ENCODE measurements around the gene LIN9. TPM values are rescaled to one million over a fixed set of nuclear protein-coding genes. Genes with fewer than 3 reads are reported as not detected.

Gene LIN9
- total RNA-seq, 4 donors from 2014 or later: 1.00 to 3.2 (median 2.3) TPM; not detected in 1

DNA sequence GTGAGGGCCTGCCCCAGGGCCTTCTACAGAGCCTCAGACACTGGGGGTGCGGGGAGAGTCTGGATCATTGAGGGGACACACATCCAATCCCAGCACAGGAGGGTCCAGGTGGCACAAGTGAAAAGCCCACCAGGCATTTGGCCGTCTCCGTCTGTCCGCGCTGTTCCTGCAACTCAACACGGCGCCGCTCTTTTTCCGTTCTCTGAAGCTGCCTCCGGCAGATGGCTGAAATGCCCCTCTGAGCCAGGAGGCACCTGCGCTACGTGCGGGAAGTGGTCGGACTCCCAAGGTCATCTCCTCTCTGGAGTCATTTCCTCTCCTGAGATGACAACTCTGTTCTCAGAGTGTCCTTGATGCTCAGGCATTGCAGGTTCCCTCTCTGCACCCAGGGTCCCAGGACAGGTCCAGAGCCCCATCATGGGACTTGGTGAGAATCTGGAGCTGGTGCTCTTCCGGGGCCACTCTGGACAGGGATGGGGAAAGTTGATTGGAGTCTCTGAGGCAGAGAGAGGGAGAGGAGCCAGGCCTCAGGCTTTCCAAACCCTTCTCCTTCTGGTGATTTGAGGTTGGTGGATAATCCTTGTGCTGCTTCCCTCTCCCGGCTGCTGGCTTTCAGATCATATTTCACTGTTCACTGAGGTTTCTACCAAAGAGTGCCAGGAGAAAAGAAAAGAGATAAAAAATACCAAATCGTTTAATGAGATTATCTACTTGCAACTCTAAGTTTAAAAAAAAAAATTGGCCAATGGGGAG, 99.5 kb downstream of the LIN9 start:
- Histone ChIP-seq H3K27me3 (no peaks in the 10 kb centered on the region), H3K4me1 (no peaks in the 10 kb centered on the region), H3K4me3 (no peak overlapping the region), H3K36me3 (no peaks in the 10 kb centered on the region), H3K9me3 (no peaks in the 10 kb centered on the region), H3K27ac (no peak overlapping the region)
- 51 to 83% methylated on average over 3 to 17 of the region's 17 CpGs for WGBS, 2 donors (ENCODE audit: low coverage in 1 of 2)
- intact Hi-C loops (cut with DNase I; ENCODE audit: low total_unique reads): no loop called here
- TF ChIP-seq, protein P1, sequence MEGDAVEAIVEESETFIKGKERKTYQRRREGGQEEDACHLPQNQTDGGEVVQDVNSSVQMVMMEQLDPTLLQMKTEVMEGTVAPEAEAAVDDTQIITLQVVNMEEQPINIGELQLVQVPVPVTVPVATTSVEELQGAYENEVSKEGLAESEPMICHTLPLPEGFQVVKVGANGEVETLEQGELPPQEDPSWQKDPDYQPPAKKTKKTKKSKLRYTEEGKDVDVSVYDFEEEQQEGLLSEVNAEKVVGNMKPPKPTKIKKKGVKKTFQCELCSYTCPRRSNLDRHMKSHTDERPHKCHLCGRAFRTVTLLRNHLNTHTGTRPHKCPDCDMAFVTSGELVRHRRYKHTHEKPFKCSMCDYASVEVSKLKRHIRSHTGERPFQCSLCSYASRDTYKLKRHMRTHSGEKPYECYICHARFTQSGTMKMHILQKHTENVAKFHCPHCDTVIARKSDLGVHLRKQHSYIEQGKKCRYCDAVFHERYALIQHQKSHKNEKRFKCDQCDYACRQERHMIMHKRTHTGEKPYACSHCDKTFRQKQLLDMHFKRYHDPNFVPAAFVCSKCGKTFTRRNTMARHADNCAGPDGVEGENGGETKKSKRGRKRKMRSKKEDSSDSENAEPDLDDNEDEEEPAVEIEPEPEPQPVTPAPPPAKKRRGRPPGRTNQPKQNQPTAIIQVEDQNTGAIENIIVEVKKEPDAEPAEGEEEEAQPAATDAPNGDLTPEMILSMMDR (IDR thresholded peaks at IDR 0.05): no peak
- TF ChIP-seq POLR2A (IDR thresholded peaks at IDR 0.05): no peak
- no peak for DNase-seq
- in situ Hi-C loops (cut with MboI; ENCODE audit: low pct_ligation_motif_present in 1 of 4, low pct_unique_long_range_greater_than_20kb in 1 of 4, low sequenced_read_pairs in 3 of 4): loop anchor here in 1 of 4 donors (25.0 kb wide), 1 partner anchor 128 kb away; no protein-coding TSS in a partner anchor

DNA sequence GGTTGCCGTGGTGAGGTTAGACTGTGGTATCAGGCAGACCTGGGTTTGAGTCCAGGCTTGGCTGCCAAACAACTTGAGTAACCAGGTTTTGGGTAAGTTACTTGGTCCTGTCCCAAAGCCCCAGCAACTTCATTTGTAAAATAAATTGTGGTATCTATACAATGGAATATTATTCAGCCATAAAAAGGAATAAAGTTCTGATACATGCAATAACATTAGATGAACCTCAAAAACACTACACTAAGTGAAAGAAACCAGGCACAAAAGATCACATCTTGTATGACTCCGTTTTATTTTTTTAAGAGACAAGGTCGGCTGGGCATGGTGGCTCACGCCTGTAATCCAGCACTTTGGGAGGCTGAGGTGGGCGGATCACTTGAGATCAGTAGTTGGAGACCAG, 101.9 kb downstream of the LIN9 start:
- WGBS, 2 donors (ENCODE audit: low coverage in 1 of 2): 89% methylated on average over 4 to 5 of the region's 5 CpGs
- Histone ChIP-seq H3K4me3 (no peak overlapping the region), H3K9me3 (no peaks in the 10 kb centered on the region), H3K36me3 (no peaks in the 10 kb centered on the region), H3K4me1 (no peaks in the 10 kb centered on the region), H3K27ac (no peak overlapping the region), H3K27me3 (no peaks in the 10 kb centered on the region)
- TF ChIP-seq POLR2A (IDR thresholded peaks at IDR 0.05): no peak
- no peak for TF ChIP-seq POLR2AphosphoS5 (IDR thresholded peaks at IDR 0.05)
- TF ChIP-seq, protein P1 (IDR thresholded peaks at IDR 0.05): no peak
- intact Hi-C loops (cut with DNase I; ENCODE audit: low total_unique reads) (no loop called here), in situ Hi-C loops (cut with MboI; ENCODE audit: low pct_ligation_motif_present in 1 of 4, low pct_unique_long_range_greater_than_20kb in 1 of 4, low sequenced_read_pairs in 3 of 4) (loop anchor here in 1 of 4 donors (25.0 kb wide), 1 partner anchor 130 kb away; no protein-coding TSS in a partner anchor)
- no peak for DNase-seq

DNA sequence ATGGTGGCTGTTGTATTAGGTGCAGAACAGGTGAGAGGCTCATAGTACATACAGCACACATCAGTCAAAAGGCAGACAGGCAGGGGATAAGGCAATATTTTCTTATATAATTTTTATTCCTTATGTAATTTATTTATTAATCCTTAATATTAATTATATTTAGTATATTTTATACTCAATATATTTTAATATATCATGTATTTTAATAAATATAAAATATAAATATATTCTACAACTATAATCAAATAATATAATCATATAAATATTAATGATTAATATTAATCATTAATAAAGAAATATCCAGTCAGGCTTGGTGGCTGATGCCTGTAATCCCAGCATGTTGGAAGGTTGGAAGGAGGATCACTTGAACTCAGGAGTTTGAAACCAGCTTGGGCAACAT, 104.8 kb downstream of the LIN9 start:
- no peak overlapping the region for H3K27ac ChIP-seq
- in situ Hi-C loops (cut with MboI; ENCODE audit: low pct_ligation_motif_present in 1 of 4, low pct_unique_long_range_greater_than_20kb in 1 of 4, low sequenced_read_pairs in 3 of 4) (loop anchor here in 1 of 4 donors (25.0 kb wide), 1 partner anchor 133 kb away; no protein-coding TSS in a partner anchor), intact Hi-C loops (cut with DNase I; ENCODE audit: low total_unique reads) (no loop called here)
- H3K36me3 ChIP-seq: no peaks in the 10 kb centered on the region
- no peak for DNase-seq
- no peaks in the 10 kb centered on the region for H3K9me3 ChIP-seq
- H3K27me3 ChIP-seq: no peaks in the 10 kb centered on the region
- no peak for TF ChIP-seq POLR2AphosphoS5 (IDR thresholded peaks at IDR 0.05)
- no peak for TF ChIP-seq EP300 (IDR thresholded peaks at IDR 0.05; ENCODE audit: low read depth)
- TF ChIP-seq, protein P1 (IDR thresholded peaks at IDR 0.05): no peak
- TF ChIP-seq POLR2A (IDR thresholded peaks at IDR 0.05): no peak
- no peaks in the 10 kb centered on the region for H3K4me1 ChIP-seq
- no peak overlapping the region for H3K4me3 ChIP-seq

DNA sequence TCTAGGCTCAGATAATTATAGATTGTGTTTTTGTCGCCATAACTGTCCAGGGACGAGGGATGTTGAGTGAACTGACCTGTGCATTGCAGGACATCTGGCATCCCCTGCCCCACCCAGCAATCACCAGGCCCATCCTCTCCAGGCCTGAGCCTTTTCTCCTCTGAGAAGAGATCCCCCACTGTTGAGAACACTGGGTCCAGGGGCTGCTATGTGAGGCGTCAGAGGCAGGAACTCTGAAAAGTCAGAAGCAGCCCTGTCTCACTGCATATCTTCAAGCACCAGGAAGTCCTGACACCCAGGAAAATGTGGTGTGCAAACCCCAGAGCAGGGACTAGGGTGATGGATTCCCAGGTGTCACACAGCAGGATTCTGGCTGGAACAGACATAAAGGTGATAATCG, 105.3 kb downstream of the LIN9 start:
- intact Hi-C loops (cut with DNase I; ENCODE audit: low total_unique reads) (no loop called here), in situ Hi-C loops (cut with MboI; ENCODE audit: low pct_ligation_motif_present in 1 of 4, low pct_unique_long_range_greater_than_20kb in 1 of 4, low sequenced_read_pairs in 3 of 4) (loop anchor here in 1 of 4 donors (25.0 kb wide), 1 partner anchor 134 kb away; no protein-coding TSS in a partner anchor)
- 80 to 88% methylated on average over 1 to 4 of the region's 4 CpGs for WGBS, 2 donors (ENCODE audit: low coverage in 1 of 2)
- no peak for DNase-seq
- Histone ChIP-seq H3K9me3 (no peaks in the 10 kb centered on the region), H3K27me3 (no peaks in the 10 kb centered on the region), H3K4me1 (no peaks in the 10 kb centered on the region), H3K27ac (no peak overlapping the region), H3K4me3 (no peak overlapping the region), H3K36me3 (no peaks in the 10 kb centered on the region)
- TF ChIP-seq POLR2A (IDR thresholded peaks at IDR 0.05): no peak
- TF ChIP-seq POLR2AphosphoS5 (IDR thresholded peaks at IDR 0.05): no peak
